Measurements from ENCODE around the gene ZSCAN5B. TPM values are rescaled to one million over a fixed set of nuclear protein-coding genes. Genes with fewer than 3 reads are reported as not detected.
A peak's percentile ranks its signal among the peaks of the same experiment; 100 is the strongest.
"Not testable (repeated sequence)": the region's sequence is repeated elsewhere in the genome, so short reads cannot be mapped to it uniquely, and the experiment has no call there.

The ZSCAN5B gene
- total RNA-seq, 1 experiment from 2014 or later, result not detected

GRCh38 chr19:56176310-56176709, 21.3 kb downstream of the ZSCAN5B start:
- DNase-seq (ENCODE audit: low spot score), result not testable (repeated sequence)

- not testable (repeated sequence) for DNase-seq (ENCODE audit: low spot score)
These were observed 21.7 kb downstream of the ZSCAN5B start, which contains the start of gene GALP for GRCh38 chr19:56175861-56176307. Gene GALP (plus strand): TSS chr19:56176008. CDS start chr19:56177109, 1,101 bp downstream.

- no peak for DNase-seq (ENCODE audit: low spot score)
These were observed 23.0 kb downstream of the ZSCAN5B start for GRCh38 chr19:56174550-56174949.

GRCh38 chr19:56174086-56174485, 23.5 kb downstream of the ZSCAN5B start:
- no peak for DNase-seq (ENCODE audit: low spot score)

GRCh38 chr19:56170261-56170660, 27.3 kb downstream of the ZSCAN5B start:
- no peak for DNase-seq (ENCODE audit: low spot score)

GRCh38 chr19:56167064-56167578, 30.5 kb downstream of the ZSCAN5B start:
- DNase-seq (ENCODE audit: low spot score), result peak; percentile 31

- no peak for DNase-seq (ENCODE audit: low spot score)
These were observed 34.5 kb downstream of the ZSCAN5B start for GRCh38 chr19:56163097-56163496.

- no peak for DNase-seq (ENCODE audit: low spot score)
These were observed 35.3 kb downstream of the ZSCAN5B start for GRCh38 chr19:56162258-56162657.

- no peak for DNase-seq (ENCODE audit: low spot score)
These were observed 36.0 kb downstream of the ZSCAN5B start for GRCh38 chr19:56161534-56161933.

- DNase-seq (ENCODE audit: low spot score), result no peak
These were observed 37.8 kb downstream of the ZSCAN5B start for GRCh38 chr19:56159622-56160271.

GRCh38 chr19:56159009-56159559, 38.5 kb downstream of the ZSCAN5B start:
- no peak for DNase-seq (ENCODE audit: low spot score)

GRCh38 chr19:56158170-56158757, 39.3 kb downstream of the ZSCAN5B start:
- no peak for DNase-seq (ENCODE audit: low spot score)

- DNase-seq (ENCODE audit: low spot score), result no peak
These were observed 40.8 kb downstream of the ZSCAN5B start for GRCh38 chr19:56156768-56157167.

- DNase-seq (ENCODE audit: low spot score), result no peak
These were observed 42.4 kb downstream of the ZSCAN5B start for GRCh38 chr19:56155124-56155687.

- no peak for DNase-seq (ENCODE audit: low spot score)
These were observed 44.1 kb downstream of the ZSCAN5B start for GRCh38 chr19:56153507-56153906.

GRCh38 chr19:56152644-56153043, 44.9 kb downstream of the ZSCAN5B start:
- DNase-seq (ENCODE audit: low spot score), result no peak

GRCh38 chr19:56150358-56150757, 47.2 kb downstream of the ZSCAN5B start:
- DNase-seq (ENCODE audit: low spot score), result no peak

GRCh38 chr19:56149656-56150038, 47.9 kb downstream of the ZSCAN5B start:
- DNase-seq (ENCODE audit: low spot score), result no peak

GRCh38 chr19:56148955-56149655, 48.5 kb downstream of the ZSCAN5B start:
- DNase-seq (ENCODE audit: low spot score), result not testable (repeated sequence)

- DNase-seq (ENCODE audit: low spot score), result no peak
These were observed 49.5 kb downstream of the ZSCAN5B start for GRCh38 chr19:56148096-56148495.

- no peak for DNase-seq (ENCODE audit: low spot score)
These were observed 50.3 kb downstream of the ZSCAN5B start for GRCh38 chr19:56147307-56147706.

- no peak for DNase-seq (ENCODE audit: low spot score)
These were observed 50.7 kb downstream of the ZSCAN5B start for GRCh38 chr19:56146904-56147303.

All from HT-29 (cell line).